HG03095 (cell line): ENCODE results near the gene CTH.
"Not testable (repeated sequence)": the region's sequence is repeated elsewhere in the genome, so short reads cannot be mapped to it uniquely, and the experiment has no call there.

Experiments
- ATAC-seq: cut with Tn5 transposase; IDR thresholded peaks from one replicate; pipeline ENCODE4 v1.9.1; 2021; ENCODE audit warnings: moderate library complexity; ENCODE audit not compliant: unreplicated experiment

The CTH gene

DNA sequence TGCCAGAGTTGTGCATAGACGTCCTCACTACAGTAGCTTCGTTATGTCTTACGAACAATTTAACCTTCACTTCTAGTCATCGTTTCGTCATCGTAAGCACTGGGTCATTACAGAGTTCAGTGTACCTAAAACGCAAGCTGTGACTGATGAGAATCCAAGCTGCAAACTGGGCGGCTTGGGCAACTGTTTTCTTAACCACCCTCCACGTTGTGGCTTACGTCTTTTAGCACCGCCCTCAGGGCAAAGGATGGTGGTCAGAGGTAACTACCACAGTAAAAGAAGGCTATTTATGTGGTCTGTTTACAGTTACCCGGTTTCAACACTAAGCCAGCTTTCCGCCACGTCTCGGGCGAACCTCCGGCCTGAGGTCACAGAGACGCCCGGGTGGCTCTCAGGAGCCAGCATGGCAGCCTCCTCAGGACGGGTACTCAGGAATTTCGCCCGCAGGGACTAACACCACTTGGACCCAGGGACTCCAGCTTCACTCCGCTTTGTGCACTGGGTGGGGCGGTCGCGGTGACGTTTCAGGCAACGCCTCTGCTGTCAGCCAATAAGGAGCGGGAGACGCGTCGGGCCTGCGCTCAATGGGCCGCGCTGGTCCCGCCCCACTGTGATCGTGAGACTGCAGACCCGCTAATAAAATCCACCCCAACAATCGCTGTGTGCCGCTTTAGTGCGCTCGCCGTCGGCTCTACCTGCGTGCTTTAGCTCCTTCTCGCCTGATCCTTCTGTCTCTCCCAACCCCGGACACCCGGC is at the start of gene CTH:
Gene CTH, plus strand, starts transcription at position 665 of the 756 bp plus-strand sequence. CDS start 148 bp downstream, outside the sequence.
- ATAC-seq = peak; percentile 95

- no peak for ATAC-seq
Measured at GRCh38 chr1:70361727-70362398, 49.2 kb upstream of the CTH start.

DNA sequence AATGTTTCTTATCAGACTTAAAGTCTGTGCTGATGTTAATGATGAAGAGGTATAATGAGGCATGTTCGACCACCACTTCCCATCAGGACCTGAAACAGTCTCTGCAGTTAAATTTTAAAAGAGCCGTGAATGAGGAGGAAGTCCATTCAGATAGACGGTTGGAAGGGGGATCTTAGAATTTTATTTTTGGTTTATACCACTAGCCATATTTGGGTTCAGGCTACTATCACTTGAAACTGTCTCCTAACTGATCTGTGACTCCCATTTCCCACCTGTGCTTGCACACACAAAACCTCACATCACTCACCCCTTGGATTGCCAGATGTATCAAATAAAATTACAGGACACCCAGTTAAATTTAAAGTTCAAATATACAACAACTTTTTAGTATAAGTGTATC is 46.6 kb upstream of the CTH start:
- no peak for ATAC-seq

GRCh38 chr1:70366425-70366952 is 44.6 kb upstream of the CTH start:
- not testable (repeated sequence) for ATAC-seq

DNA sequence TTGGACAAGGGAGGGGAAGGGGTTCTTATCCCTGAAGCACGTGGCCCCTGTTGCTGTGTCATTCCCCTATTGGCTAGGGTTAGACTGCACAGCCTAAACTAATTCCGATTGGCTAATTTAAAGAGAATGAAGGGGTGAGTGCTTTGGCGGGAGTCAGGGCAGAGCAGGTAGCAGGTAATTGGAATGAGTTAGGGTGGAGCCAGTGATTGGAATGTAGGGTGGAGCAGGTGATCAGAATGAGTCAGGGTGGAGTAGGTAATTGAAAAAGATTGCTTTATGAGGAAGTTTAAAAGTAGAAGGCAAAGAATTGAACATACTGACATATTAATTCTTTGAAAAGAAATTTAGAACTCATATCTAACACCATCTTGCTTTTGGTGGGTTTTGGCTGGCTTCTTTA is 44.1 kb upstream of the CTH start:
- not testable (repeated sequence) for ATAC-seq

DNA sequence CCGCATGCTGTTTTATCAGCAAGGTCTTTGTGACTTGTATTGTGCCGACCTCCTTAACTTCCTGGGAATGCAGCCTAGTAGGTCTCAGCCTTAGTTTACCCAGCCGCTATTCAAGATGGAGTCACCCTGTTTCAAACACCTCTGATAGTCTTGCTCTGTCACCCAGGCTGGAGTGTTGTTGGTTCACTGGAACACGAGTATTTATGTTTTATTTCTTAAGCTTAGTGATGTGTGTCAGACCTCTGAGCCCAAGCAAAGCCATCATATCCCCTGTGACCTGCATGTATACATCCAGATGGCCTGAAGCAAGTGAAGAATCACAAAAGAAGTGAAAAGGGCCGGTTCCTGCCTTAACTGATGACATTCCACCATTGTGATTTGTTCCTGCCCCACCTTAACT is 43.7 kb upstream of the CTH start:
- not testable (repeated sequence) for ATAC-seq

DNA sequence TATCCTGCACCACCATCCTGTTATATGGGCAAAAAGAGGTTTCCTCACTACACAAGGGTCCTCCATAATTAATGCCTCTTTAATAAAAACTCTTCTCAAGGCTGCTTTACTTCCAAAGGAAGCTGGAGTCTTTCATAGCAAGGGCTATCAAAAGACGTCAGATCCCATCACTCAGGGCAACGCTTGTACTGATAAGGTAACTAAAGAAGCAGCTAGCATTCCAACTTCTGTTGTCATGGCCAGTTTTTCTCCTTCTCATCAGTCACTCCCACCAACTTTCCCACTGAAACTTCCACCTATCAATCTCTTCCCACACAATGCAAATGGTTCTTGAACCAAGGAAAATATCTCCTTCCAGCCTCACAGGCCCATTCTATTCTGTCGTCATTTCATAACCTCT is 39.5 kb upstream of the CTH start:
- not testable (repeated sequence) for ATAC-seq

DNA sequence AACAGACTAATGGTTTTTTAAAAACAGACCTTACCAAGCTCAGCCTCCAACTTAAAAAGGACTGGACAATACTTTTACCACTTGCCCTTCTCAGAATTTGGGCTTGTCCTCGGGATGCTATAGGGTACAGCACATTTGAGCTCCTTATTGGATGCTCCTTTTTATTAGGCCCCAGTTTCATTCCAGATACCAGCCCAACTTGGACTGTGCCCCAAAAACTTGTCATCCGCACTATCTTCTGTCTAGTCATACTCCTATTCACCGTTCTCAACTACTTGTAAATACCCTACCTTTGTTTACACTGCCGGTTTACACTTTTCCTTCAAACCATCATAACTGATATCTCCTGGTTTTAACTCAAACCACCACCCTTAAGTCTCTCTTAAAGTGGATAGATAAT is 38.6 kb upstream of the CTH start:
- no peak for ATAC-seq

DNA sequence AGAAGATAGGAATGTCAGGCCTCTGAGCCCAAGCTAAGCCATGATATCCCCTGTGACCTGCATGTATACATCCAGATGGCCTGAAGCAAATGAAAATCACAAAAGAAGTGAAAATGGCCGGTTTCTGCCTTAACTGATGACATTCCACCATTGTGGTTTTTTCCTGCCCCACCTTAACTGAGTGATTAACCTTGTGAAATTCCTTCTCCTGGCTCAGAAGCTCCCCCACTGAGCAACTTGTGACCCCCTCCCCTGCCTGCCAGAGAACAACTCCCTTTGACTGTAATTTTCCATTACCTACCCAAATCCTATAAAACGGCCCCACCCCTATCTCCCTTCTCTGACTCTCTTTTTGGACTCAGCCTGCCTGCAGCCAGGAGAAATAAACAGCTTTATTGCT is 37.5 kb upstream of the CTH start:
- ATAC-seq = not testable (repeated sequence)

DNA sequence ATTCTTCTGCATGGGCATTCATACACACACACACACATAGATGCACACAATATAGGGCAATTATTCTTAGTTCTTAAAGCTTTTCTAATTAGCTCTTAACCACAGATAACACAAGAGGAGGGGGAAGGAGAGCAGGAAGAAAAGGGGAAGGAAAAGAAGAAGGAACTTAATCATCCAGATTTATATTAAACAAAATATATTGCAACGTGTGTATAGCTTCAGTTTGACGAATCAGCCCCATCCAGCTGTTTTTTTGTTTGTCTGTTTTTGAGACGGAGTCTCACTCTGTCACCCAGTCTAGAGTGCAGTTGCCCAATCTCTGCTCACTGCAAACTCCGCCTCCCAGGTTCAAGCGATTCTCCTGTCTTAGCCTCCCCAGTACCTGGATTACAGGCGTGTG is 34.9 kb upstream of the CTH start:
- ATAC-seq = no peak

DNA sequence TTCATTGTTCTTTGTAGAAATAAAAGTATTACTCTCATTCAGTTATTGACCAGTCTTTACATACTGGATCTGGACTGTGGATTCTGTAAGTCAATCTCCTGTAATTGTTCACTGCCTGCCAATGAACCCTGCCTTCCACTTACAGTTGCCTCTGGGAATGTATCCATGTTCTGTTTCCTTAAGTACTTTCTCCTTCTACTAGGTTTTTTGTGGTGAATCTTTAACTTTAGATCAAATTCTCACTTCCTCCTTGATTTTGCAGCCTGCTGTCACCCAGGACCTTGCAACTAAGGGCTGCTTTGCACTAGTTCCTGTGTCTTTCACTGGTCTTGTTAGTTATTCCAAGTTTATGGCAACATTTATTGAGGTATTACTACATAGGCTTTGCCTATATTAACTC is 28.4 kb upstream of the CTH start:
- peak; percentile 91 for ATAC-seq

DNA sequence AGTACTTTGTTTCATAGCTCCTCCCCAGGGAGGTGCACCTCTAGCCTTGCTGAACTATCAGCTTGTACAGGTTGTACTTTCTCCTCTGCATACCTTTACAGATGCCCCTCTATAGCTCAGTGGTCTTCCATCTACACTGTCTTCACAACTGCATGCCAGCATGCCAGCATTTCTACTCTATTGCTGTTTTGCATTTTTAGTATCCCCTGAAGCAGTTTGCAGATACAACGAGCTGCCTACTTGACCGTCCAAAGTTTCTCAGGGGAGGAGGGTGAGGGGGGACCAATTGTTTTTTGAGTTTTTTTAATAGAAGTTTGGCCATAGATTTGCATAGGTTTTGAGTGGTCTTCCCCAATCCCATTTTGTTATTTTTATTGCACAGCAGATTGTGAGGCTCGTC is 27.6 kb upstream of the CTH start:
- ATAC-seq = no peak

- no peak for ATAC-seq
Measured at GRCh38 chr1:70384542-70384941, 26.5 kb upstream of the CTH start.

DNA sequence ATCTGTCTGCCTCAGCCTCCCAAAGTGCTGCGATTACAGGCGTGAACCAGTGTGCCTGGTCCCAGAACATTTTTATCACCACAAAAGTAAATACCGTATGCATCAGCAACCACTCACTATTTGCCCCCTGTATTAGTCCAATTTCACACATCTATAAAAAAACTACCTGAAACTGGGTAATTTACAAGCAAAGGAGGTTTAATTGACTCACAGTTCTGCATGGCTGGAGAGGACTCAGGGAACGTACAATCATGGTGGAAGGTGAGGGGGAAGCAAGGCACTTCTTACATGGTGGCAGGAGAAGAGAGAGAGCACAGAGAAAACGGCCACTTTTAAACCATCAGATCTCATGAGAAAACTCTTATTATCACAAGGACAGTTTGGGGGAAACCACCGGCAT is 25.6 kb upstream of the CTH start:
- ATAC-seq = no peak

DNA sequence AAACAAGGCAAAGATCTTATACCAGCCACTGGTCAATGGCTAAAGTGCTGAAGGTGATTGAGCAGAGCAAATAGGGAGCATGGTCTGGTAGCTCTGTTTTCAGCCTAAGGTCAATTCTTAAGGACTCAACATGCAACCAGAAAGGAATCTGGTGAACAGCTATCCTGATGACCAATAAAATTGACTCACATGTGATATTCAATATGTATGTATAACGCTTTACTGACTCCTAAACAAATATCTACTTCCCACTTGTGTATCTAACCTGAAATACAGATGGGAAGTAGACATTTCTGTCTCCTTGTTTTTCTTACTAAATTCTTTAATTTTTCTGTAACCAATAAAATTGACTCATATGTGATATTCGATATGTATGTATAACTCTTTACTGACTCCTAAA is 24.9 kb upstream of the CTH start:
- ATAC-seq = no peak

DNA sequence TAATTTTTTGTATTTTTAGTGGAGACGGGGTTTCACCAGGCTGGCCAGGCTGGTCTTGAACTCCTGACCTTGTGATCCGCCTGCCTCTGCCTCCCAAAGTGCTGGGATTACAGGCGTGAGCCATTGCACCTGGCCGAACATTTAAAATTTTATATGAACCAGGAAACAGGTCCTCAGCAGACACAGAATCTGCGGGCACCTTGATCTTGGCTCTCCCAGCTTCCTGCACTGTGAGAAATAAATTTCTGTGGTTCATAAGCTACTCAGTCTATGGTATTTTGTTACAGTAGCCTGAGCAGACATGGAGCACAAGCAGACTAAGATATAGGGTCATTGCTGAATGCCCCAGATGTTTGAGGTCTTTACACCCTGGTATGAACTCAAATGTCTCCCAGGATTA is 23.6 kb upstream of the CTH start:
- ATAC-seq = no peak

DNA sequence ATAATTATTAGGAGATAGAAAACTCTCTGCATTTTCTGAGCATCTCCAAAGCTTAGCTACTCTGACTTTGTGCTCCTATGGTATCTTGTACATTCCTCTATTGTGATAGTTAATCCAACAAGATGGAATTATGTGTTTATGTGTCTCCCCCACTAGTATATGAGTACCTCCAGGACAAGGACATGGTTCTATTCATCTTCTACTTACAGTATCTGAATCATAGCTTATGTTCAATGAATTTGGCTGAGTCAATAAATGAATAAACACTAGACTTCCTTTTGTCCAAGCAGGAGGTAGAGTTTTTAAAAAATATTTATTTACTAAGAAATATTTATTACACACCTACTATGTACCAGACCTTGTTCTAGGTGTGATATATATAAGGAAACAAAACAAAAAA is 18.4 kb upstream of the CTH start:
- no peak for ATAC-seq

GRCh38 chr1:70396607-70397006 is 14.5 kb upstream of the CTH start:
- ATAC-seq = no peak

DNA sequence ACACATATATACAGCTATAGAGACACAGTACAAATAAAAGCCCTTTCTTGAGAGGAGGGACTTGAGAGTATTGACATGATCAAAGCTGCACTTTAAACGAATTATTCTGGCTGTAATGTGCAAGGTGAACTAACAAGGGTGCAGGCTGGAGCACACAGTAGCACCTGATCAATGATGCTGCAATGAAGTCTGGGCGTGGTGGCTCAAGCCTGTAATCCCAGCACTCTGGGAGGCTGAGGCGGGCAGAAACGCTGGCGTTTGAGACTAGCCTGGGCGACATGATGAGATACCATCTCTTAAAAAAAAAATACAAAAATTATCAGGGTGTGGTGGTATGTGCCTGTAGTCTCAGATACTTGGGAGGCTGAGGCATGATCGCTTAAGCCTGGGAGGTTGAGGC is 14.1 kb upstream of the CTH start:
- ATAC-seq = no peak

DNA sequence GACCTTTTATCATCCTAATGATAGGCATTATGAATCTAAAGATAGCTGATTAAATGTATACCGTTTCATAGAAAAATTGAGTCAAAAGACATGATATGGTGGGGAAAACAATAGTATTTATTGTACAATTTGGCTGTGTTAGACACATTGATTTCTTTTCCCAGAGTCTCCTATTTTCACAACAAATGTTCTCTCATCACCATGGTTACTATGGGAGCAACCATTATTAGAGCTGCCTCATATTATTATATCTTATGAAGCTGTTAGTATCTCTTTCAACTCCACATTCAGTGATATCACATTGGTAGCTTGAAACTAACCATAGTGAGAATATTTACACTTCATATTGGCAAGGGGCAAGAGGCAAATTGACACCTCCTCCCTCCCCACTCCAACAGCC is 10.7 kb upstream of the CTH start:
- no peak for ATAC-seq

- no peak for ATAC-seq
Measured at GRCh38 chr1:70401974-70402373, 9.1 kb upstream of the CTH start.

GRCh38 chr1:70403759-70404158 is 7.3 kb upstream of the CTH start:
- ATAC-seq = no peak
